ENCODE results near the gene TAS2R38.

DNA sequence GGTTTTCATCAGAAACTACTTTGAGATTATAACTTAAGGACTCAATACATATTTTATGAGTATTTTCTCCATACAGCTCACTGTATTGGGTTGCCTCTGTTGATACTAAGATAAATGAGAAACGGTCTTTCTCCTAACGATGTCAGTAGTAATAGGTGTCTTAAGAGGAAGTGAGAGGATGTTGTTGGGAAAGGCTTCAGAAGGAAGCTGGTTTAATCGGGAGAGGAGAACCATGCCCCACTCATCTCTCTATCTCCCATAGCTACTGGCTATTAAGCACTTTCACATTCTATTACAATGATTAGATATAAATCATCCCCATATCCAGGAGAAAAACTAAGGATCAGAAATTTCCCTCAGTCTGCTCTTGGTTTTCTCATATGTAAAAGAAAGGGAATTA lies 28.8 kb downstream of the TAS2R38 start:
- TF ChIP-seq FOXM1 (IDR thresholded peaks at IDR 0.05; ENCODE audit: borderline replicate concordance, low read depth) (no peak), YY1 (IDR thresholded peaks at IDR 0.05; ENCODE audit: low read depth) (no peak), ZBTB7A (IDR thresholded peaks at IDR 0.05; ENCODE audit: low read depth) (no peak), CEBPB (IDR thresholded peaks at IDR 0.05) (no peak), NFIC (IDR thresholded peaks at IDR 0.05) (no peak), EGR1 (IDR thresholded peaks at IDR 0.05) (no peak)
- TF ChIP-seq, protein P1, sequence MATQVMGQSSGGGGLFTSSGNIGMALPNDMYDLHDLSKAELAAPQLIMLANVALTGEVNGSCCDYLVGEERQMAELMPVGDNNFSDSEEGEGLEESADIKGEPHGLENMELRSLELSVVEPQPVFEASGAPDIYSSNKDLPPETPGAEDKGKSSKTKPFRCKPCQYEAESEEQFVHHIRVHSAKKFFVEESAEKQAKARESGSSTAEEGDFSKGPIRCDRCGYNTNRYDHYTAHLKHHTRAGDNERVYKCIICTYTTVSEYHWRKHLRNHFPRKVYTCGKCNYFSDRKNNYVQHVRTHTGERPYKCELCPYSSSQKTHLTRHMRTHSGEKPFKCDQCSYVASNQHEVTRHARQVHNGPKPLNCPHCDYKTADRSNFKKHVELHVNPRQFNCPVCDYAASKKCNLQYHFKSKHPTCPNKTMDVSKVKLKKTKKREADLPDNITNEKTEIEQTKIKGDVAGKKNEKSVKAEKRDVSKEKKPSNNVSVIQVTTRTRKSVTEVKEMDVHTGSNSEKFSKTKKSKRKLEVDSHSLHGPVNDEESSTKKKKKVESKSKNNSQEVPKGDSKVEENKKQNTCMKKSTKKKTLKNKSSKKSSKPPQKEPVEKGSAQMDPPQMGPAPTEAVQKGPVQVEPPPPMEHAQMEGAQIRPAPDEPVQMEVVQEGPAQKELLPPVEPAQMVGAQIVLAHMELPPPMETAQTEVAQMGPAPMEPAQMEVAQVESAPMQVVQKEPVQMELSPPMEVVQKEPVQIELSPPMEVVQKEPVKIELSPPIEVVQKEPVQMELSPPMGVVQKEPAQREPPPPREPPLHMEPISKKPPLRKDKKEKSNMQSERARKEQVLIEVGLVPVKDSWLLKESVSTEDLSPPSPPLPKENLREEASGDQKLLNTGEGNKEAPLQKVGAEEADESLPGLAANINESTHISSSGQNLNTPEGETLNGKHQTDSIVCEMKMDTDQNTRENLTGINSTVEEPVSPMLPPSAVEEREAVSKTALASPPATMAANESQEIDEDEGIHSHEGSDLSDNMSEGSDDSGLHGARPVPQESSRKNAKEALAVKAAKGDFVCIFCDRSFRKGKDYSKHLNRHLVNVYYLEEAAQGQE (IDR thresholded peaks at IDR 0.05; ENCODE audit: low read depth) = no peak

Data from Ishikawa (cell line).